Activated CD4-positive, alpha-beta T cell treated with anti-CD3 and anti-CD28 coated beads, Interleukin-2, Interleukin-6, amounts not matched to agents 100 ng/mL and 50 ng/mL, durations not matched to agents 16 hours and 8 hours (primary cell): ENCODE measurements around the gene RNASE7.

Experiments
- DNase-seq: peaks from one replicate; pipeline ENCODE4 v3.0.0-alpha.2; 2020

RNASE7 gene

GRCh38 chr14:21043974-21044618, 1.9 kb downstream of the RNASE7 start:
- no peak for DNase-seq

- DNase-seq = no peak
These were observed 5.2 kb downstream of the RNASE7 start for GRCh38 chr14:21047378-21047781.

GRCh38 chr14:21048638-21049037, 6.5 kb downstream of the RNASE7 start:
- no peak for DNase-seq

GRCh38 chr14:21049271-21049673, 7.1 kb downstream of the RNASE7 start:
- no peak for DNase-seq

- no peak for DNase-seq
These were observed 8.4 kb downstream of the RNASE7 start for GRCh38 chr14:21050597-21050996.

GRCh38 chr14:21053184-21054122, 11.3 kb downstream of the RNASE7 start:
- DNase-seq = no peak

- DNase-seq = no peak
These were observed 12.1 kb downstream of the RNASE7 start for GRCh38 chr14:21054123-21054767.

- no peak for DNase-seq
These were observed 12.6 kb downstream of the RNASE7 start for GRCh38 chr14:21054768-21055145.

- DNase-seq = no peak
These were observed 13.4 kb downstream of the RNASE7 start for GRCh38 chr14:21055432-21056117.

- no peak for DNase-seq
These were observed 14.5 kb downstream of the RNASE7 start for GRCh38 chr14:21056520-21057163.

- no peak for DNase-seq
These were observed 15.9 kb downstream of the RNASE7 start, which contains the start of gene RNASE8 for GRCh38 chr14:21057803-21058675. Gene RNASE8, plus strand, starts transcription at chr14:21057822. Its CDS starts 71 bp downstream, at chr14:21057893.

- DNase-seq = no peak
These were observed 16.7 kb downstream of the RNASE7 start for GRCh38 chr14:21058903-21059302.

GRCh38 chr14:21059842-21060613, 17.9 kb downstream of the RNASE7 start:
- no peak for DNase-seq

GRCh38 chr14:21060614-21061346, 18.6 kb downstream of the RNASE7 start:
- DNase-seq = no peak

- no peak for DNase-seq
These were observed 19.1 kb downstream of the RNASE7 start for GRCh38 chr14:21061347-21061668.

GRCh38 chr14:21063479-21063878, 21.3 kb downstream of the RNASE7 start:
- no peak for DNase-seq

- DNase-seq = no peak
These were observed 24.8 kb downstream of the RNASE7 start for GRCh38 chr14:21066882-21067502.

GRCh38 chr14:21068521-21069387, 26.6 kb downstream of the RNASE7 start:
- peak; percentile 43 for DNase-seq
